Epithelial cell of esophagus (primary cell): Measurements from ENCODE around the gene MAP2K6.

Source experiments
- DNase-seq: peaks from one replicate; pipeline ENCODE4 v3.0.0; 2010; ENCODE audit warnings: low read depth
- H3K4me3 ChIP-seq: 2 replicates; pipeline ENCODE4 v1.5.1; 2011; ENCODE audit warnings: mild to moderate bottlenecking, low read length, control low read depth
- TF ChIP-seq, protein P1 (sequence below): IDR thresholded peaks from 2 replicates; pipeline ENCODE4 v1.5.1; 2011; ENCODE audit warnings: low read depth, mild to moderate bottlenecking, low read length, control low read depth, inconsistent platforms; ENCODE audit not compliant: insufficient read depth; ENCODE audit errors: missing control alignments

The MAP2K6 gene

DNA sequence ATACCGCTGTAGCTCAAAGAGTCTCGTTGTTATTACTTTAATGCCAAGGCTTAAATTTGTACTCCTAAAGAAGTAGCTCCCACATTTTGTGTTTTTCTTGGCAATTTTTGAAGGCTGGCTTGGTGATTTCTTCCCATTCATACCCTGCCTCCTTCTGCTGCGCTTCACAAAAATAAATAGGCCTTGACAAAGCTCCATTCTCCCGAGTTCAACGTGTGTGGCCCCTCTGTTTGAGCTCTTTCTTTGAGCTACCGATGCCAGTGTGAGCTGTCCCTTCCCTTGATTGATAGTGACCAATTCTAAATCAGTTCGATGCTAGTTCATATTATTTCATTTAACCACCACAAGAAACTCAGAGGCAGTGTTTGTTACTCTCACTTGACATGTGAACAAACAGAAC, 96.8 kb downstream of the MAP2K6 start:
- TF ChIP-seq, protein P1, sequence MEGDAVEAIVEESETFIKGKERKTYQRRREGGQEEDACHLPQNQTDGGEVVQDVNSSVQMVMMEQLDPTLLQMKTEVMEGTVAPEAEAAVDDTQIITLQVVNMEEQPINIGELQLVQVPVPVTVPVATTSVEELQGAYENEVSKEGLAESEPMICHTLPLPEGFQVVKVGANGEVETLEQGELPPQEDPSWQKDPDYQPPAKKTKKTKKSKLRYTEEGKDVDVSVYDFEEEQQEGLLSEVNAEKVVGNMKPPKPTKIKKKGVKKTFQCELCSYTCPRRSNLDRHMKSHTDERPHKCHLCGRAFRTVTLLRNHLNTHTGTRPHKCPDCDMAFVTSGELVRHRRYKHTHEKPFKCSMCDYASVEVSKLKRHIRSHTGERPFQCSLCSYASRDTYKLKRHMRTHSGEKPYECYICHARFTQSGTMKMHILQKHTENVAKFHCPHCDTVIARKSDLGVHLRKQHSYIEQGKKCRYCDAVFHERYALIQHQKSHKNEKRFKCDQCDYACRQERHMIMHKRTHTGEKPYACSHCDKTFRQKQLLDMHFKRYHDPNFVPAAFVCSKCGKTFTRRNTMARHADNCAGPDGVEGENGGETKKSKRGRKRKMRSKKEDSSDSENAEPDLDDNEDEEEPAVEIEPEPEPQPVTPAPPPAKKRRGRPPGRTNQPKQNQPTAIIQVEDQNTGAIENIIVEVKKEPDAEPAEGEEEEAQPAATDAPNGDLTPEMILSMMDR: no peak
- H3K4me3 ChIP-seq: no peak overlapping the region
- no peak for DNase-seq

DNA sequence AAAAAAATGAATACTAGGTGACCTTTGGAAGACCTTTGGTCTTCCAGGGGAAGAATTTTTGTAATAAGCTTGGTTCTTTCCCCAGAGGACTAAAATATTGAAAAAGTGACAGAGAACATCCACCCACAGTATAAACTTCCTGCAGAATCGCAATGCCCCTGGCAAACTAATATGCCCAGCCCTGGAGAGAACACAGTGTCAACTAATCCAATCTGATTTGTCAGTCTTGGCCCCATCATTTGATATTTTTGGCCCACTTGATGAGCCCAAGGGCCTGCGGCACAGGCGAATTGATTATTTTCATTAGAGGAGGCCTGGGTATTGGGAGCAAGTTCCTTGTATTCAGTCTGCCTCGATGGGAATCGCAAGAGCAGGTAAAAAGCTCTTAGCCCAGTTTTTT, 98.4 kb downstream of the MAP2K6 start:
- TF ChIP-seq, protein P1: no peak
- no peak overlapping the region for H3K4me3 ChIP-seq
- DNase-seq: no peak

- no peak overlapping the region for H3K4me3 ChIP-seq
- TF ChIP-seq, protein P1: no peak
- DNase-seq: no peak
Measured at GRCh38 chr17:69516225-69516624, 101.7 kb downstream of the MAP2K6 start.

- H3K4me3 ChIP-seq: no peak overlapping the region
- TF ChIP-seq, protein P1: no peak
- no peak for DNase-seq
Measured at GRCh38 chr17:69516911-69517310, 102.4 kb downstream of the MAP2K6 start.

DNA sequence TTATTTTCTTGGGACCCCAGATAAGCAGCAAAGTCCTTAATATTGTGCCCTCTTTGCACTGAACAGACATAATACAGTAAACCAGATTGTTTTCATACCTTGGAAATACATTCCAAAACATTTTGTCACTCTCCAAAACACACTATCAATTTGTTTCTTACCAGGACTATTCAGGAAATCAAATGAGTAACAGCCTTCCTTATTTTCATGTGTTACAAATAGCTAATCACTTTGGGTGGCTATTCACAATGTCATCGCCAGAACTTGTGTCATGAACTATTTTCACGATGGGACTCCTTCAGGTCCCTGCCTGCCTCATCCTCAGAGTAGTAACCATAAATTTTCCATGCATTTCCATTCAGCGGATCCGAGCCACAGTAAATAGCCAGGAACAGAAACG, 104.5 kb downstream of the MAP2K6 start:
- TF ChIP-seq, protein P1: no peak
- H3K4me3 ChIP-seq: no peak overlapping the region
- no peak for DNase-seq

GRCh38 chr17:69523244-69523861, 108.9 kb downstream of the MAP2K6 start:
- peak; percentile 69 for DNase-seq
- TF ChIP-seq, protein P1: peak; percentile 84
- no peak overlapping the region for H3K4me3 ChIP-seq

DNA sequence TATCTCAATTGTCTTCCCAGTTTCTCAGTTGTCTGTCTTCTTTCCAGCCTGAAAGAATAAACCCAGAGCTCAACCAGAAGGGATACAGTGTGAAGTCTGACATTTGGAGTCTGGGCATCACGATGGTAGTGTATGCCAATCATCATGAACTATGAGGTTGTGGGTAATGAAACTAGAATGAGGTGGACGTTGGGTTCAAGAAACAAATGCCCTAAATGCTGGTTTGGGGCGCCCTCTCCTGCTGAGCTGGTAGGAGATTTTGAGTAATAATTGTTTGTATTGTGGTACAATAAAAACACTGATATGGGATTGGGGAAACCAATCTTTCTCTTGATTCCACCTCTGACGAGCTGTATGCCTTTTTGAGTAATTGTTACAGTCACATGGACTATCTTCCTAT, 110.4 kb downstream of the MAP2K6 start:
- no peak overlapping the region for H3K4me3 ChIP-seq
- peak; percentile 27 for DNase-seq
- TF ChIP-seq, protein P1: peak; percentile 18
